HepG2 (cell line): Measurements from ENCODE around the gene JAGN1. TPM values are rescaled to one million over a fixed set of nuclear protein-coding genes. Genes with fewer than 3 reads are reported as not detected.

Source experiments
- KMT2B ChIP-seq: IDR thresholded peaks from 2 replicates; pipeline ENCODE4 v1.6.1; 2016; ENCODE audit warnings: missing genetic modification reagents, missing compliant biosample characterization
- MED1 ChIP-seq: sonication (generic); formaldehyde crosslinking; IDR thresholded peaks from 2 replicates; pipeline ENCODE4 v1.4.0; 2020; ENCODE audit warnings: missing genetic modification reagents
- NBN ChIP-seq: fragments of 450-650 bp; conservative IDR thresholded peaks from 2 replicates; pipeline ENCODE4 v1.6.1; 2017
- NPAS2 ChIP-seq: sonication (generic); formaldehyde crosslinking; IDR thresholded peaks from 2 replicates; pipeline ENCODE4 v1.8.0; 2022; ENCODE audit warnings: mild to moderate bottlenecking, missing genetic modification reagents, borderline replicate concordance
- PHB2 ChIP-seq: fragments of 450-650 bp; IDR thresholded peaks from 2 replicates; pipeline ENCODE4 v1.6.1; 2018; ENCODE audit not compliant: partially characterized antibody
- REL ChIP-seq: sonication (generic); formaldehyde crosslinking; conservative IDR thresholded peaks from 2 replicates; pipeline ENCODE4 v1.8.0; 2022; ENCODE audit warnings: mild to moderate bottlenecking, missing genetic modification reagents, moderate library complexity
- RERE ChIP-seq: IDR thresholded peaks from 2 replicates; pipeline ENCODE4 v1.6.1; 2016; ENCODE audit warnings: low read depth, missing genetic modification reagents, missing compliant biosample characterization
- SOX13 ChIP-seq, 3 experiments: fragments of 450-650 bp in 1 of 3; sonication (generic) in 1 of 3; formaldehyde crosslinking in 1 of 3; IDR thresholded peaks in 2 of 3; conservative IDR thresholded peaks in 1 of 3; 2 replicates each; pipeline versions ENCODE4 v1.5.0 to v1.6.1; 2016 to 2020; ENCODE audit warnings: antibody characterized with exemption in 1 of 3, mild to moderate bottlenecking in 1 of 3, missing compliant biosample characterization in 1 of 3, missing genetic modification reagents in 1 of 3, moderate library complexity in 1 of 3
- TARDBP ChIP-seq: sonication (generic); formaldehyde crosslinking; IDR thresholded peaks from 2 replicates; pipeline ENCODE4 v1.8.0; 2022; ENCODE audit warnings: mild to moderate bottlenecking, missing genetic modification reagents
- ZBTB43 ChIP-seq: sonication (generic); formaldehyde crosslinking; conservative IDR thresholded peaks from 2 replicates; pipeline ENCODE4 v1.4.0; 2020; ENCODE audit warnings: missing genetic modification reagents
- ZNF24 ChIP-seq: fragments of 450-650 bp; IDR thresholded peaks from 2 replicates; pipeline ENCODE4 v1.6.1; 2017; ENCODE audit warnings: antibody characterized with exemption, mild to moderate bottlenecking
- ZNF547 ChIP-seq: sonication (generic); formaldehyde crosslinking; IDR thresholded peaks from 2 replicates; pipeline ENCODE4 v1.5.1; 2020; ENCODE audit warnings: mild to moderate bottlenecking, missing genetic modification reagents
- ZNF570 ChIP-seq: sonication (generic); formaldehyde crosslinking; IDR thresholded peaks from 2 replicates; pipeline ENCODE4 v1.4.0; 2020; ENCODE audit warnings: mild to moderate bottlenecking, missing genetic modification reagents, borderline replicate concordance
- ZNF7 ChIP-seq: IDR thresholded peaks from 2 replicates; pipeline ENCODE4 v1.6.1; 2016; ENCODE audit warnings: missing biosample characterization, missing genetic modification reagents
- ZNF800 ChIP-seq: sonication (generic); formaldehyde crosslinking; IDR thresholded peaks from 2 replicates; pipeline ENCODE4 v1.4.0; 2020; ENCODE audit warnings: missing genetic modification reagents
- ZSCAN22 ChIP-seq: sonication (generic); formaldehyde crosslinking; IDR thresholded peaks from 2 replicates; pipeline ENCODE4 v1.4.0; 2020; ENCODE audit warnings: mild to moderate bottlenecking, missing genetic modification reagents
- ZSCAN25 ChIP-seq: sonication (generic); formaldehyde crosslinking; IDR thresholded peaks from 2 replicates; pipeline ENCODE4 v1.8.0; 2022; ENCODE audit warnings: mild to moderate bottlenecking, missing genetic modification reagents
- polyA plus RNA-seq, 8 experiments: library from polyadenylated mRNA; depleted of rRNA in 3 of 8; stranded (reverse) in 7 of 8; unstranded in 1 of 8; fragments of >200 nt; fragmentation: Illumina TruSeq in 4 of 8; extraction: Trizol in 4 of 8; gene quantifications; 2 replicates each; pipeline versions ENCODE4 v1.2.1 to v1.2.3, GENCODE V29; 2011 to 2016; ENCODE audit warnings: low read depth in 4 of 8, missing spikeins in 1 of 8, mixed read lengths in 1 of 8; ENCODE audit not compliant: insufficient read depth in 1 of 8
- total RNA-seq, 5 experiments: library from RNA; depleted of rRNA; stranded (reverse); fragments of >200 nt; fragmentation: Illumina TruSeq; extraction: Trizol; gene quantifications; 2 replicates each; pipeline ENCODE4 v1.2.3, GENCODE V29; 2016; ENCODE audit warnings: low read depth in 1 of 5
- TF ChIP-seq, protein P1 (sequence below): IDR thresholded peaks from 2 replicates; pipeline ENCODE4 v1.6.1; 2018; ENCODE audit warnings: missing genetic modification reagents
- TF ChIP-seq, protein P2 (sequence below): sonication (generic); formaldehyde crosslinking; conservative IDR thresholded peaks from 2 replicates; pipeline ENCODE4 v1.5.0; 2020; ENCODE audit warnings: missing genetic modification reagents

JAGN1 gene
- total and polyA plus RNA-seq, 2 of the 13 experiments (the other 11 are each of a cell fraction or from before 2014, with no cell fraction given), result 49.9 to 50.9 TPM

- 0 out of 2 replicates have a peak, but pooled peaks have one; percentile 28 for TF ChIP-seq ZNF800 (CRISPR knock-in tag)
- TF ChIP-seq, protein P1, sequence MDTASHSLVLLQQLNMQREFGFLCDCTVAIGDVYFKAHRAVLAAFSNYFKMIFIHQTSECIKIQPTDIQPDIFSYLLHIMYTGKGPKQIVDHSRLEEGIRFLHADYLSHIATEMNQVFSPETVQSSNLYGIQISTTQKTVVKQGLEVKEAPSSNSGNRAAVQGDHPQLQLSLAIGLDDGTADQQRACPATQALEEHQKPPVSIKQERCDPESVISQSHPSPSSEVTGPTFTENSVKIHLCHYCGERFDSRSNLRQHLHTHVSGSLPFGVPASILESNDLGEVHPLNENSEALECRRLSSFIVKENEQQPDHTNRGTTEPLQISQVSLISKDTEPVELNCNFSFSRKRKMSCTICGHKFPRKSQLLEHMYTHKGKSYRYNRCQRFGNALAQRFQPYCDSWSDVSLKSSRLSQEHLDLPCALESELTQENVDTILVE (CRISPR knock-in tag), result peak; percentile 22; the same call in 1 of the 2 replicates
- no peak for TF ChIP-seq ZSCAN22 (CRISPR knock-in tag)
- 0 out of 2 replicates have a peak, but pooled peaks have one; percentile 19 for TF ChIP-seq ZBTB43 (CRISPR knock-in tag)
- TF ChIP-seq ZNF7, result no peak
- TF ChIP-seq ZNF547 (CRISPR knock-in tag), result no peak
- TF ChIP-seq, protein P2, sequence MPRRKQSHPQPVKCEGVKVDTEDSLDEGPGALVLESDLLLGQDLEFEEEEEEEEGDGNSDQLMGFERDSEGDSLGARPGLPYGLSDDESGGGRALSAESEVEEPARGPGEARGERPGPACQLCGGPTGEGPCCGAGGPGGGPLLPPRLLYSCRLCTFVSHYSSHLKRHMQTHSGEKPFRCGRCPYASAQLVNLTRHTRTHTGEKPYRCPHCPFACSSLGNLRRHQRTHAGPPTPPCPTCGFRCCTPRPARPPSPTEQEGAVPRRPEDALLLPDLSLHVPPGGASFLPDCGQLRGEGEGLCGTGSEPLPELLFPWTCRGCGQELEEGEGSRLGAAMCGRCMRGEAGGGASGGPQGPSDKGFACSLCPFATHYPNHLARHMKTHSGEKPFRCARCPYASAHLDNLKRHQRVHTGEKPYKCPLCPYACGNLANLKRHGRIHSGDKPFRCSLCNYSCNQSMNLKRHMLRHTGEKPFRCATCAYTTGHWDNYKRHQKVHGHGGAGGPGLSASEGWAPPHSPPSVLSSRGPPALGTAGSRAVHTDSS, result no peak
- no peak for TF ChIP-seq NPAS2 (CRISPR knock-in tag)
- TF ChIP-seq ZSCAN25 (CRISPR knock-in tag), result no peak
- TF ChIP-seq RERE (CRISPR knock-in tag), result no peak
- TF ChIP-seq ZNF570 (CRISPR knock-in tag), result no peak
- no peak for TF ChIP-seq PHB2
- peak; percentile 48 for TF ChIP-seq MED1 (CRISPR knock-in tag)
- no peak for TF ChIP-seq ZNF24
- no peak for TF ChIP-seq SOX13 (IDR thresholded peaks at IDR 0.05)
- 0 out of 4 replicates have a peak, but pooled peaks of 1 of the 2 experiments have one; percentile 9 for TF ChIP-seq SOX13 (CRISPR knock-in tag; conservative IDR thresholded peaks at IDR 0.05 in 1 of 2, IDR thresholded peaks at IDR 0.05 in 1 of 2)
- no peak for TF ChIP-seq NBN
- no peak for TF ChIP-seq KMT2B
- no peak for TF ChIP-seq REL (CRISPR knock-in tag)
- TF ChIP-seq TARDBP, result 0 out of 2 replicates have a peak, but pooled peaks have one; percentile 15
Observed at GRCh38 chr3:9901967-9902366, 11.6 kb downstream of the JAGN1 start (continued).
